GM19463 (cell line): ENCODE measurements around the gene GRAPL.
A peak's percentile ranks its signal among the peaks of the same experiment; 100 is the strongest.
"Not testable (repeated sequence)": the region's sequence is repeated elsewhere in the genome, so short reads cannot be mapped to it uniquely, and the experiment has no call there.

ENCODE experiments used
- ATAC-seq: cut with Tn5 transposase; IDR thresholded peaks from one replicate; pipeline ENCODE4 v1.9.1; 2021; ENCODE audit warnings: mild to moderate bottlenecking, moderate library complexity; ENCODE audit not compliant: unreplicated experiment

GRAPL gene

GRCh38 chr17:19187883-19188869, 60.8 kb downstream of the GRAPL start:
- not testable (repeated sequence) for ATAC-seq

GRCh38 chr17:19188870-19189708, 61.7 kb downstream of the GRAPL start:
- not testable (repeated sequence) for ATAC-seq

- ATAC-seq, result not testable (repeated sequence)
Measured at GRCh38 chr17:19189781-19190405, 62.5 kb downstream of the GRAPL start.

GRCh38 chr17:19196382-19197204, 69.2 kb downstream of the GRAPL start:
- peak; percentile 91 for ATAC-seq

GRCh38 chr17:19202448-19202847, 75.1 kb downstream of the GRAPL start:
- ATAC-seq, result peak; percentile 60

- ATAC-seq, result not testable (repeated sequence)
Measured at GRCh38 chr17:19203429-19203828, 76.0 kb downstream of the GRAPL start.
